CD4-positive, alpha-beta T cell treated with Interleukin-6 at 100 ng/mL for 8 hours (primary cell): ENCODE data around the gene PDZK1.
"Not testable (repeated sequence)": the region's sequence is repeated elsewhere in the genome, so short reads cannot be mapped to it uniquely, and the experiment has no call there.

ENCODE experiments used
- DNase-seq: peaks from one replicate; pipeline ENCODE4 v3.0.0-alpha.2; 2020; ENCODE audit warnings: mixed read lengths, low spot score

The PDZK1 gene

GRCh38 chr1:145656245-145656943, 50.8 kb downstream of the PDZK1 start:
- DNase-seq, result not testable (repeated sequence)

DNA sequence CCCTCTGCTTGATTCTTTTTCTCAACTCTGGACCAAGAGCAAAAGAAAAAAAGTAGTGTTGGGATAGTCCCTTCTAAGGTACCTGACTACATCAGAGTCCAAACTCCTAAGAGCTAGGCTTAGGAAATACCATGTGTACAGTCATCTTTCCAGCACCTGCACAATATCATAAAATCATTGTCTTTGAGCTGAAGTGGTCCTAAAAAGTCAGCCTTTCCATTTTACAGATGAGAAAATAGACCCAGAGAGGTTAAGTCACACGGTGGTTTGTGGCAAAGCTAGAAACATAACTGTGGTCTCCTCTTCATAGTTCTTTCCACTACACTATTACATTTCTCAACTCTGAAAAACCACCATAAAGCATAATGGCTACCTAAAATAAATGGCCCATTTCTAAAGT, 63.2 kb downstream of the PDZK1 start:
- not testable (repeated sequence) for DNase-seq

DNA sequence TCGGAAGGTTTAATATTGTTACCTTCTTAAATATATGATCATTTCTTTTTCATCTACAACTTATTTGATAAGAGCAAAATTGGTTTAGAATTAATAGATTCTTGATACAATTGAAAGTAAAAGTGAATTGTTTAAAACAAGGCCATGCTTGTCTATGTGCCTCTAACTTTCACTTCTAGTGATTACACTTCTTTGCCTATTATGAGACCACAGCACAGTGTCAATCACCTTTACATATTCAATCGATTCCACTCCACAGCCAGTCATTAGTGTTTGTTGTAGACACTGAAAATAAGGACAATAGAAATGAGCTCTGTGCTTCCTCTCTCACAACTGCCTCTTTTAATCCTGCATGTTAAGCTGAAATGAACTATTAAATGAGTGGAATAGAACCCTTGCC, 65.3 kb downstream of the PDZK1 start:
- DNase-seq, result not testable (repeated sequence)

- not testable (repeated sequence) for DNase-seq
Measured at GRCh38 chr1:145636237-145636636, 70.9 kb downstream of the PDZK1 start.

- not testable (repeated sequence) for DNase-seq
Measured at GRCh38 chr1:145622177-145622576, 85.0 kb downstream of the PDZK1 start.
